GM21723 (cell line): ENCODE data around the gene SLC35F3.

Experiments used
- ATAC-seq: cut with Tn5 transposase; IDR thresholded peaks from one replicate; pipeline ENCODE4 v1.9.1; 2021; ENCODE audit warnings: mild to moderate bottlenecking, moderate library complexity; ENCODE audit not compliant: unreplicated experiment

SLC35F3 gene

DNA sequence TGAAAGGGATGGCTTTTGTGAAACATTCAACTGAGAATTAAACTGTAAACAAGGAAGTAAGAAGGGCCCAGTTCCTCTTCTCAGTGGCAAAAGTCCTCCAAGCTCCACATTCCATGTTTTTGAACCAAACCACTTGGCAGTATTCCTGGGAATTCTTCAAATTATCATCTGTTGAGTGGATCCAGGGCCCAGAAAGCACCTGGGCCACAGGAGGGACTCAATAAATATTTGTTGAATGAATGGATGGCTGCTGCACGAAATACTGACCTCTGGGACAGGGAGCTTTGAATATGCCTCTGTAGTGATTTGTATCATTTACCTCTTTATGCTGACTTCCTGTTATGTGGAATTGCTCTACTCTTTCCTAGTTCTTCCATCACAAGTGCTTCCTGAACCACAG lies 4.7 kb downstream of the SLC35F3 start:
- no peak for ATAC-seq

DNA sequence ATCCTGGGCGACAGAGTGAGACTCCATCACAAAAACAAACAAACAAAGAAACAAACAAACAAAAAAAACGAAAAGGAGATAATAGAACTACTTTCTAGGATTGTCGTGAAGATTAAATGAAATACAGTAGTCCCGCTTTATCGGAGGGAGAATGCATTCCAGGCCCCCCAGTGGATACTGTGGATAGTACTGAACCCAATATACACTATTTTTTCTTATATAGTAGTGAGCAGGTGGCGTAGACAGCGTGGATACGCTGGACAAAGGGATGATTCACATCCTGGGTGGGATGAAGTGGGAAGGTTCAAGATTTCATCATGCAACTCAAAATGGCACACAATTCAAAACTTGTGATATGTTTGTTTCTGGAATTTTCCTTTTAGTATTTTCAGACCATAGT lies 8.0 kb downstream of the SLC35F3 start:
- ATAC-seq = no peak

DNA sequence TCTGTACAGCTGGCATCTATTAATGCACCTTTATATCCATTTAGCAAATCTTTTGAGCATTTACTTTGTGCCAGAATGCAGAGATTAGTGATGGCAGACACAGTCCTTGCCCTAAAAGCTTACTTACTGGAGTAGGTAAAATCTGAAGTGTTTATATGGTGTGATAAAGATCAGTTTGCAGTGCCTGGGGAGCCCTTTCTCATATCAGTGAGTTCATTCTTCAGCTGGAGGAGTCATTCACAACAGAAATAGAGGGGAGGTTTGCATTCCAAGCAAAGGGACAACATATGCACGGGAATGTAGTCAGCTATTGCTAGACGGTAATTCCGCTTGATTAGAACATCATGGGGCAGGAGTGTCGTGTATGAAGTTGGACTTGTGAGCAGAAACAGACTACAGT lies 8.4 kb downstream of the SLC35F3 start:
- ATAC-seq = no peak

DNA sequence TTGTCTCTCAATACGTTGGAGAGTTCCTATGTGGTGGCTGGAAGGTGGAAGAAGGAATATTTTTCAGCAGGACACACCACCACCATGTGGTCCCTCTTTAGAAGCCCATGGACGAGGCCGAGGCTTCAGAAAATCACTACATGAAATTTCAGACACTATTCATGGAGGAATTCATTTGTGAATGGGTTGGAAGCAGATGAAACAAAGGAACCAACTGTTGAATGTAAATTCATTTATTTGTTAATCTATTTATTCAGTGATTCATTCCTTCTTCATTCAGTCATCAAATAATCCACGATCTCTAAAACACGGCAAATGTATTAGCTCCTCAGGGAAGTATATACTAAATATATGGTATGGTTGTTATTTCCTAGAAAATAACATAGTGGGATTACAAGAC lies 12.2 kb downstream of the SLC35F3 start:
- no peak for ATAC-seq

DNA sequence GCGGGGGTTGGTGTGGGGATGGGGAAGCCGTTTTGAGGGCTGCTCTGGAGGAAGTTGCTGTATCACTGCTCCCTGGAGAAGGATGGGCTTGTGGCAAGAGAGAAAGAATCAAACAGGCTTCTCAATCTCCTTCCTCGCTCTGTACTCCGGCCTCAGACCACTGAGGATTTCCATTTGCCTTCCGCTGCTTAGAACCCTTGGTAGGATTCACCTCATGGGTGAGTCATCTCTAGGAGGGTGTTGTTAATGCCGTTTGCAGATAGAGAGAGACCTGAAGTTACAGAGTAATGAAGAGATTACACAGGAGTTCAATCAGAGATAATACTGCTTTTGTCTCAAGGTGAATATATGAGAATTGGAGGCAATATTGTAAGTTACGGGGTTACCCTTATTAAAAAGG lies 15.3 kb downstream of the SLC35F3 start:
- ATAC-seq = no peak

DNA sequence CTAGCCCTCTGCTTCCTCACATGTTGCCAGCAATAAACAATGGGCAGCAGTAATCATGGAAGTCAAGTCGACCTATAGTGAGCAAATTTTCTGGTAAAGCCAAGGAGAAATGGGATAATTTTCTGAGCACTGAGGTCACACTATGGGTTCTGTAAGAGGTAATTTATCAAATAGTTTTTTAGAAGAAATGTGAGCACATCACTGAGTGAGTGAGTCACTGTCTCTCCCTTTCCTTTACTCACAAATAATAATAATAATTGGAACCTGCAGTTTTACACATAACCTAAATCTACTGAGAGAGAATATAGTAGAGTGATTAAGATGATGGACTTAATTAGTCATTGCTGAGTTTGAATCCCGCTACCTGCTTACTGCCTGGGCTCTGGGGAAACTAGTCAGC lies 23.6 kb downstream of the SLC35F3 start:
- ATAC-seq = no peak

DNA sequence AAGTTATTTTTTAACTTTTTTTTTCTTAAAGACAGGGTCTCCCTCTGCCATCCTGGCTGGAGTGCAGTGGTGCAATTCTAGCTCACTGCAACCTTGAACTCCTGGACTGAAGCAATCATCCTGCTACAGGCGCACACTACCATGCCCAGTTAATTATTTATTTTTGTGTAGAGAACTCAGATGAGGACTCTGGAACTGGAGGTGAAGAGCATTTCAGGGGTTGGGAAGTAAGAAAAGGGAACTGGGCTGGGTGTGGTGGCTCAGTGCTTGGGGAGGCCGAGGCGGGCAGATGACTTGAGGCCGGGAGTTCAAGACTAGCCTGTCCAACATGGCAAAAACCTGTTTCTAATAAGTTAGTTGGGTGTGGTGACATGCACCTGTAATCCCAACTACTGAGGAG lies 28.9 kb downstream of the SLC35F3 start:
- no peak for ATAC-seq

DNA sequence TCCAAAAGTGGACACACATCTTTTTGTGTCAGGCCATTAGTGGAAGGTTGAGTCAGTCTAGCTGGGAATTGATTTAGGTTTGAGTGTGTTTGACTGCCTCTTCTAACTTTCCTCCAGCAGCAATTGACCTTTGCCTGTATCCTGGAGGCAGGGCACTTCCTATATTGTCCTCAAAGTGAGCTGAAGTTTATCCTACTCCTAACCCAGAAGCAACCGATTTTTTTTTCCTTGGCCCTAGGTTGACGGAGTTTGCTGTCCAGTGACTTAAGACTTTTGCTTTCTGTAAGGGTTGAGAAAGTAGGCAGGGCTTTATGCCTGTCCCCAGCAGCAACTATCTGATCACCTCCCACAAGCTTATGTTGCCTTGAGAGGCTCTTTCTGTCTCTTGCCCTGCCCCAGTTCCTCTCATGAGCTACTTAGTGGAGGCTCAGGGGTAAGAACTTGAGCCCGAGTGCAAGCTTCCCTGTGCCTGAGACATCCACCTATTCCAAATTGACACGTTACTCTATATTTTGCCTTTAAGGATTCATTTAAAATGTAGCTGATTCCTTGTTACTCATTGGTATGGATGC lies 30.9 kb downstream of the SLC35F3 start:
- no peak for ATAC-seq

DNA sequence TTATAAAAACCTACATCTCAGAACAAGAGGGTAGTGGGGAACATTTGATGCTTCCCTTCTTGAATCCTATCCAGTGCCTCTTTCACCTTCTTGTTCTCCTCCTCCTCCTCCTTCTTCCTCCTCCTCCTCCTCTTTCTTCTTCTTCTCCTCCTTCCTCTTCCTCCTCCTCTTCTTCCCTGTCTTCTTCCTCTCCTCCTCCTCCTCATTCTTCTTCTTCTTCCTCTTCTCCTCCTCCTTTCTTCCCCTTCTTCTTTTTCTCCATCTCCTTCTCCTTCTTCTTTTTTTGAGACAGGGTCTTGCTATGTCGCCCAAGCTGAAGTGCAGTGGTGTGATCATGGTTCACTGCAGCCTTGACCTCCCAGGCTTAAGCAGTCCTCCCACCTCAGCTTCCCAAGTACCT lies 31.9 kb downstream of the SLC35F3 start:
- ATAC-seq = no peak

DNA sequence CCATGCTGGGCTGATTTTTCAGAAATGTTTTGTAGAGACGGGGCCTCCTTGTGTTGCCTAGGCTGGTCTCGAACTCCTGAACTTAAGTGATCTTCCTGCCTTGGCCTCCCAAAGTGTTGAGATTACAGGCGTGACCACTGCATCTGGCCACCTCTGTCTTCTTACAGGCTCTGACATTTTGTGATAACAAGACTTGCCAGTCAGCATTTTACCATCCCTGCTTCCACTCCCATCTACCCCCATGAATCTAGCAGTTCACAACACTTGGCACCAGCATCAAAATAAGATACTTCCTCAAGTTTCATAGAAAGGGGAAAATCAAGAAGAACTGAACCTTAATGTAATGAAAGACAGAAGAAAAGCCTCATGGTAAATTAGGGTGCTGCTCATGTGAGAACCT lies 32.4 kb downstream of the SLC35F3 start:
- no peak for ATAC-seq

DNA sequence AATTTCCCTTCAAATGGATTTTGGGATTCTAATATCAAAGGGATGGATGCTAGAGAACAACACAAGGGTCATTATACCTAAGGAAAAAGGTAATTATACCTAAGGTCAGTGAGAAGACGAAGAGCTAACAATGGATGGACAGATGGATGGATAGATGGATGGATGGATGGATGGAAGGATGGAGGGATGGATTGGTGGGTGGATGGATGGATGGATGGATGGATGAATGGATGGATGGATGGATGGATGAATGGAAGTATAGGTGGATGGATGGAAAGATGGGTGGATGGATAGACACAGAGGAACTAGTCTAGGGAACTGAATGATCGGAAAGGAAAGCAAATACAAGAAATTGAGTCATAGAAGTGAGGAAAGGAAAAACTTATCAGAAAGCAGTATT lies 34.0 kb downstream of the SLC35F3 start:
- ATAC-seq = no peak

DNA sequence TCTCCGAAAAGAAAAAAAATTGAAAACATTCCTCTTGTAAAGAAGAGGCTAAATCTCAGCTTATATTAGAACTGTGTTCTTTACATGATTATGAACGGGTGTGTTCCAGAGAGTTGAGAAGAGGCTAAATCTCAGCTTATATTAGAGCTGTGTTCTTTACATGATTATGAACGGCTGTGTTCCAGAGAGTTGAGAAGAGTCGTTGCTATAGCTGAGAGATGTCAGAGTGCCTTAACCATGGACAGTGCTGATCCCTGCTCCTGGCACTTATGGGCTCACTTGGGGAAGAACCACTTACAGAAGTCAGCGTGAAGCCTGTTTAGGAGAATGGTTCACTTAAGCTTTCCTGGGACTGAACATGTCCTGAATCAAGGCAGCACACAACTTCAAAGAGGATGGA lies 35.0 kb downstream of the SLC35F3 start:
- ATAC-seq = no peak

DNA sequence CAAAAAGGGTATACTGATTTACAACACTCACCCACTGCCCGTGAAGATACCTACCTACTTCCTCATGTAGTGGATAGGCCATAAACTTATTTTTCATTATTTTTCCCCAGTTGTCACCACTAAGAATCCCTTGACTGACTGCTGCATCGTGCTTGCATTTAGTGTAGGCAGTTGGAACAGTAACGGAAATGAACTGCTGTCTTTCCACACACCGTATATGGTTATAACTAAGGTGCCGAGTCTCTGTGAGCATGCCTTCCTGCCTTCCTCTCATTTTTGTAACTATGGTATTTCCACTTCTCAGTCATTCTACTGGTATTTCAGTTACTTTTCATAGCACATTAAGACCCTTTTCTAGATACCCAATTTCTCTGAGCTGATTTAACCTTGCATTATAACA lies 36.4 kb downstream of the SLC35F3 start:
- ATAC-seq = no peak

DNA sequence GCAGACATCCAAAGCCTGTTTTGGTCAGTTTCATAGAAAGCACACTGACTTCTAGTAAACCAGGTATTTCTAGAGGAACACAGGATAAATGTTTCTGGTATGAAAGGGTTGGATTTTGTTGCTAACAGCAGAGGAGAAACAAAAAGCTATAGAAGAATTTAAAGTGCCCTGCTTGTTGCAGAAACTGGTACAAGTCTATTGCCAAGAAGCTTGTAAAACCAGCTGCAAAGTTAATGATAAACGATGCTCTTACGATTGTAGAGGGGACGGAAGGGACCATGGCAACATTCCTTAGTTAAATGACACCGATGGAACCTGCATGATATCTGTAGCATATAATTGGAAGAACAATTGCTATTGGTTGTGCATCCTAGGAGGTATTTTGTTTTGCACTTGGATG lies 40.1 kb downstream of the SLC35F3 start:
- no peak for ATAC-seq

DNA sequence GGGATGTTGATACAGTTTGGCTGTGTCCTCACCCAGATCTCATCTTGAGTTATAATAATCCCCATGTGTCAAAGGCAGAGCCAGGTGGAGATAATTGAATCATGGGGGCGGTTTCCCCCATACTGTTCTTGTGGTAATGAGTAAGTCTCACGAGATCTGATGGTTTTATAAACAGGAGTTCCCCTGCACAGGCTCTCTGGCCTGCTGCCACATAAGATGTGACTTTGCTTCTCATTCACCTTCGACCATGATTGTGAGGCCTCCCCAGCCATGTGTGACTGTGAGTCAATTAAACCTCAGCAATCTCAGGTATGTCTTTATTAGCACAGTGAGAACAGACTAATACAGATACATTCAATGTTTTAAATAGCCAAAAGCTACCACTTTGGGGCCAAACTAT lies 41.1 kb downstream of the SLC35F3 start:
- ATAC-seq = no peak

DNA sequence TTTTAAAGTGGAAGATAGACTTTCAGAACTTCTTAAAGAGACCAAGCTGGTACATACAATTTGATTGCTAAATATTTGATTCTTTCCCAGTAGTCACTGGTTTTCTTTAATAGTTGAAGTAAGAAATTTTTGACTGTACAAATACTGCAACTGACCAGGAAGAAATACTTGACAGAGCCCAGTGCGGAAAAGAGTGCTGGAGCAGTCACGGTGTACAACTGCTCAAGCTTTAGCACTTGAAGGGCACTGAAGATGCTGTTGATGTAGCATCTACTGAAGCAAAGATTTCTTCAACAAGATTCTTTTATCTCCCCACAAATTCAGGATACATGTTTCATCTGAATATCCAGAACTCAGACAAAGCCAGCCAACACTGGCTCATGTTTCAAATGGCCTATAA lies 41.5 kb downstream of the SLC35F3 start:
- no peak for ATAC-seq

DNA sequence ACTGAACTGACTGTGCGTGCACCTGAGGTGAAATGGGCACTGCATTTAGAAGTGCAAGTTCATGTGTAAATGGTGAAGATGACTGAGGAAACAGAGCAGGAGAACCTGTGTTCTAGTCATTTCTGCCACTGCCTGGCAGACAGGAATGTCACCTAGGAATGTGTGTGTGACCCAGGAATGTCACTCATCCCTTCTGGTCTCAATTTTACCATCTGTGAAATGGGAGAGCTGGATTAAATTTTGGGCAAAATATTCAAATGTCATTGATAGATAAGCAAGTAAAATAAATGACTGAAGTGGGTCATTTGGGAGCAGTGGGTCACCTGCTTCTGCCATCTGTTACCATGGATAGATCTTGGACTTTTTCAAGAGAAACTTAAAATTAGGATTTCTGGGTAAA lies 42.2 kb downstream of the SLC35F3 start:
- ATAC-seq = no peak

DNA sequence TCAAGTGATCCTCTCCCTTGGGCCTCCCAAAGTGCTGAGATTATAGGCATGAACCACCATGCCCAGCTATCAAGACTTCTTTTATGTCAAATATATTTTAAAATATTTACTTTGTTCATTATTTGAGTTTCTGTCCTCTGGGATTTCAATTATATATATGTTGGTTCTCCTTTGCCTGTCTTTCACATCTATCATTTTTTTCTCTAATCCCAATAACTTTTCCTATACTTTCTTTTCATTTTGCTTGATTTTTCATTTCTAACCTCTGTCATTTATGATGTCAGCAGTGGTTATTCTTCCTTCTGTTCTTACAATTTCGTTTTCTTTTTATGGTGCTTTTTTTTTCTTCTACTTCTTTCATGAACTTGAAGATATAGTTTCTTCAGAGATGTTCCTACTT lies 47.3 kb downstream of the SLC35F3 start:
- ATAC-seq = no peak

DNA sequence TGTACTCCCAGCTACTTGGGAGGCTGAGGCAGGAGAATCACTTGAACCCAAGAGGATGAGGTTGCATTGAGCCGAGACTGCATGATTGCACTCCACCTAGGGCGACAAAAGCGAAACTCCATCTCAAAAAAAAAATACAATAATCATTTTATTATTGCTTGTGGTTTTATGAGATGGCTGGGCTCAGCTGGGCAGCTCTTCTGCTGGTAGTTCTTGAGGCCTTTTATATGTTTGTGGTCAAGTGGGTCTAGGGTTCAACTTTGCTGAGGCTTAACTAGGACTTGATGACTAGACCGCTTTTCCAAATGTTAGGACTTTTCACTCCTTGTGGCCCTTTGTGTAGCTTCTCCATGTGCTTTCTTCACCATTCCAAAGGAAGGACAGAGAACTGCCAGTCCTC lies 53.2 kb downstream of the SLC35F3 start:
- no peak for ATAC-seq

DNA sequence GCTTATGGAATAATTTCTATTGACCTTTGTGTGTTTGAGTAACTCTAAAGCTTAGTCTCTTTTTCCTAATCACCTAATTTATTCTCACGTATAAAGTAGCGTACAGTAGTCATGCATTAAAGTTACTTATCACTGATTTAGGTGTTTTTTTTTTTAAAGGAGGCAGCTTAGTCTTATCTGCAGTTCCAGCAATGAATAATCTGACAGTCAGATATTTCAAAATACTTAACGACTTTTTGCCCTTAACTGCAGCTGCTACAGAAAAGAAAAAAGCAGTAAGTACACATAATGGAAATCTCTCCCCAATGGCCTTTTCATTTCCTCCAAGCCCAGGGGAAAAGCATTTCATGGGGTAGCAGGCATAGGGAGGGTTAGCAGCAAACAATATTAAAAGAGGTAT lies 54.6 kb downstream of the SLC35F3 start:
- ATAC-seq = no peak

DNA sequence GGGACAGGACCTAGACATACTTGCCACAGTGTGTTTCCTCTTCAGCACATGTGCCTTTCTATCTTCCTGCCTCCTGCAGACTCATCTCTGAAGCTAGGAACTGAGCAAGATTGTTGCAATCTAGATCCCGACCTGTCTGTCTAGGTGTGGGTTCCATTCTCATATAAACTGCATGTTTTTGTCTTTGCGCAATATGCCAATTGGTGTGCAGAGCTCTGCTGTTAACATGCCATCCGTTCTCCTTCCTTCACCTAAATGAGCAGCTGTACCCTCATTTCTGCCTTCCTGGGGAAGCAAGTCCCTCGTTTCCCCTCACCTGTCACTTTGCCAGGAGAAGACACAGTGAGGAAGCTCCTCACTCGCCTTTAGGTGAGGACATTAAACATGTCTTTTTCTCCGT lies 55.5 kb downstream of the SLC35F3 start:
- no peak for ATAC-seq

DNA sequence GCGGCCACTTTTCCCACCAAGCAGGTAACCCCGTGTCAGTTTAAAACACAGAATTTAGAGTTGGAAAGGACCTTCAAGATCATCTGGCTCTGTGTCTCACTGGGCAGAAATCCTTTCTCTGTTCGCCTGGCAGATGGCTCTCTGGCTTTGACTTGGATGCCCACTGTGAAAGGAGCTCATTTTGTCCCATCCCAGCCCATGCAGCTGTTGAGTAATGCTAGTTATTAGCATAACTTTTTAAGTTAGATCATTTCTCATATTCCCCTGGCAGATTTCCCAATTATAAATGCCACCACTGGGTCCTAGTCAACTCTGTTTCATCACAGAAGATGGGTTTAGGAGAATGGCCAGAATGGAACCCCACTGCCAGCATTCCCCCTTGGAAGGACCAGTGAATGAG lies 55.9 kb downstream of the SLC35F3 start:
- ATAC-seq = no peak

DNA sequence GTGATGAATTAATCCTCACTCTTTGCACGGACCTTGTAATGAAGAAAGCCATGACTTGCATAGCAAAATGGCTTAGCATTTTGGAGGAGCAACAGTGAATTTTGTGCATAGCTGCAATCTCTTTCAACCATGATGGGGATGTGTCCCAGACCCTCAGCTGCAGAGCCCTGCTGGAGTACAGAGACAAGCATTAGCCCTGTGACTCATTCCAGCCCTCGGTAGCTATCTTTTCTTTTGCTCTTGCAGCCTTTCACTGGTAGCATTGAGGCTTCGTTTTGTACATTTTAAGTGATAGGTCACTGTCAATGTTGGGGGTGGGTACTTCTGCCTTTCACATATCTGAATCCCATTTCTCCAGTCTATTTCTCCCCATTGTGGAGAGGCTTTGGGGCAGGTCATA lies 58.4 kb downstream of the SLC35F3 start:
- ATAC-seq = no peak

DNA sequence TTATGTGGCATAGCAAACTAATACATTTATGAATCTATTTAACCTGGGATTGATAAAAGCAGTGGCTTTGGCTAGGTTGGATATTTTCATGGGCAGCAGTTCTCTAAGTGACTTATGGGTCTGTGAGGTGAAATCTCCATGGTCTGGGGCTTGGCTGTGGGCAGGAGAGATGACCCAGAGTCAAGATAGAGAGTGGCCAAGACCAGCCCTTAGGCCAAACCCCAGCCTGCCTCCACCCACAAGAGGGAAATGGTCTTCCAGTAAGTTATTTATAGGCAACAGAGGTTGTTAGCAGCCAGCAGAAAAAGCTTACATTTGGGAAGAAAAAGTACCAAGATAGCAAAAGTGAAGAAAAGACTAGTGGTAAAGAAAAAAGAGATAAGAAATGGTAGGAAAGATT lies 61.4 kb downstream of the SLC35F3 start:
- no peak for ATAC-seq
